HEK293 (cell line): Measurements from ENCODE around the gene TMEM62.
"Not testable (repeated sequence)": the region's sequence is repeated elsewhere in the genome, so short reads cannot be mapped to it uniquely, and the experiment has no call there.

Source experiments
- CTCF ChIA-PET: fragments of 350-600 bp; formaldehyde crosslinking; extraction: SDS; loops from one replicate; lab custom pipeline; 2021; ENCODE audit warnings: antibody characterized with exemption; lab: Yijun Ruan, JAX
- POLR2A ChIA-PET: fragments of 300-600 bp; formaldehyde crosslinking; extraction: SDS; loops from one replicate; lab custom pipeline; 2020; ENCODE audit warnings: antibody characterized with exemption, inconsistent platforms; lab: Yijun Ruan, JAX
- H3K27ac ChIP-seq: fragments of 200-500 bp; sonication (Bioruptor generic); 2 replicates; pipeline ENCODE4 v1.5.1; 2014; ENCODE audit warnings: low read depth, low read length, control low read depth, inconsistent platforms; ENCODE audit errors: extremely low read depth
- H3K36me3 ChIP-seq, 2 experiments: fragments of 200-500 bp in 1 of 2; sonication (Bioruptor generic) in 1 of 2; 1 replicate in 1 of 2; 2 replicates in 1 of 2; pipeline ENCODE4 v1.5.1; 2014 to 2017; ENCODE audit warnings: inconsistent platforms in 2 of 2, low read length in 2 of 2; ENCODE audit not compliant: control insufficient read depth in 2 of 2, insufficient read depth in 1 of 2
- H3K4me1 ChIP-seq: fragments of 200-500 bp; sonication (Bioruptor generic); 2 replicates; pipeline ENCODE4 v1.5.1; 2014; ENCODE audit warnings: mild to moderate bottlenecking, low read length, inconsistent platforms; ENCODE audit not compliant: control insufficient read depth, insufficient read depth
- H3K4me3 ChIP-seq: 2 replicates; pipeline ENCODE4 v1.5.1; 2011; ENCODE audit warnings: low read depth, mild to moderate bottlenecking, control low read depth, low read length, moderate library complexity
- H3K9me3 ChIP-seq: fragments of 200-500 bp; sonication (Bioruptor generic); 2 replicates; pipeline ENCODE4 v1.5.1; 2014; ENCODE audit warnings: low read depth, low read length, inconsistent platforms; ENCODE audit not compliant: control insufficient read depth, insufficient read depth
- HOXD13 ChIP-seq: sonication (generic); formaldehyde crosslinking; IDR thresholded peaks from 2 replicates; pipeline ENCODE4 v1.8.0; 2022; ENCODE audit warnings: missing genetic modification reagents, borderline replicate concordance
- KLF16 ChIP-seq: fragments of 450-650 bp; formaldehyde crosslinking; IDR thresholded peaks from 2 replicates; pipeline ENCODE4 v1.5.1; 2017; ENCODE audit warnings: missing biosample characterization, missing genetic modification characterization
- KLF7 ChIP-seq: fragments of 450-650 bp; formaldehyde crosslinking; IDR thresholded peaks from 2 replicates; pipeline ENCODE4 v1.5.1; 2016; ENCODE audit warnings: missing biosample characterization, missing genetic modification characterization, borderline replicate concordance
- SALL2 ChIP-seq: fragments of 450-650 bp; formaldehyde crosslinking; IDR thresholded peaks from 2 replicates; pipeline ENCODE4 v1.5.0; 2017; ENCODE audit warnings: missing biosample characterization, mild to moderate bottlenecking, missing genetic modification characterization, borderline replicate concordance
- SCRT1 ChIP-seq: fragments of 450-650 bp; formaldehyde crosslinking; IDR thresholded peaks from 2 replicates; pipeline ENCODE4 v1.5.1; 2016; ENCODE audit warnings: missing biosample characterization, missing genetic modification characterization, borderline replicate concordance
- SCRT2 ChIP-seq: fragments of 450-650 bp; formaldehyde crosslinking; IDR thresholded peaks from 2 replicates; pipeline ENCODE4 v1.5.1; 2016; ENCODE audit warnings: missing biosample characterization, missing genetic modification characterization
- SP2 ChIP-seq: fragments of 450-650 bp; formaldehyde crosslinking; IDR thresholded peaks from 2 replicates; pipeline ENCODE4 v1.5.1; 2016; ENCODE audit warnings: missing biosample characterization, missing genetic modification characterization
- ZNF174 ChIP-seq: fragments of 450-650 bp; formaldehyde crosslinking; IDR thresholded peaks from 2 replicates; pipeline ENCODE4 v1.5.0; 2017; ENCODE audit warnings: missing biosample characterization, mild to moderate bottlenecking, missing genetic modification characterization
- ZNF404 ChIP-seq: fragments of 450-650 bp; formaldehyde crosslinking; IDR thresholded peaks from 2 replicates; pipeline ENCODE4 v1.5.1; 2017; ENCODE audit warnings: missing biosample characterization, missing genetic modification characterization
- ZNF529 ChIP-seq: fragments of 450-650 bp; formaldehyde crosslinking; IDR thresholded peaks from 2 replicates; pipeline ENCODE4 v1.5.1; 2017; ENCODE audit warnings: missing genetic modification characterization, missing biosample characterization; ENCODE audit not compliant: insufficient replicate concordance
- ZNF548 ChIP-seq: fragments of 450-650 bp; formaldehyde crosslinking; IDR thresholded peaks from 2 replicates; pipeline ENCODE4 v1.5.1; 2016; ENCODE audit warnings: missing biosample characterization, missing genetic modification characterization
- ZNF692 ChIP-seq: fragments of 450-650 bp; formaldehyde crosslinking; IDR thresholded peaks from 2 replicates; pipeline ENCODE4 v1.5.1; 2016; ENCODE audit warnings: missing biosample characterization, missing genetic modification characterization
- ZNF777 ChIP-seq: fragments of 450-650 bp; formaldehyde crosslinking; IDR thresholded peaks from 2 replicates; pipeline ENCODE4 v1.5.1; 2017; ENCODE audit warnings: missing biosample characterization, missing genetic modification characterization, borderline replicate concordance
- ZXDB ChIP-seq: fragments of 450-650 bp; formaldehyde crosslinking; IDR thresholded peaks from 2 replicates; pipeline ENCODE4 v1.5.1; 2016; ENCODE audit warnings: missing biosample characterization, missing genetic modification characterization
- TF ChIP-seq, protein P1 (sequence below): fragments of 450-650 bp; formaldehyde crosslinking; IDR thresholded peaks from 2 replicates; pipeline ENCODE4 v1.5.1; 2016; ENCODE audit warnings: missing biosample characterization, missing genetic modification characterization
- TF ChIP-seq, protein P2 (sequence below): fragments of 450-650 bp; formaldehyde crosslinking; IDR thresholded peaks from 2 replicates; pipeline ENCODE4 v1.5.0; 2017; ENCODE audit warnings: missing biosample characterization, missing genetic modification characterization, borderline replicate concordance
- TF ChIP-seq, protein P3 (sequence below): fragments of 450-650 bp; formaldehyde crosslinking; IDR thresholded peaks from 2 replicates; pipeline ENCODE4 v1.5.1; 2016; ENCODE audit warnings: missing biosample characterization, missing genetic modification characterization, borderline replicate concordance

TMEM62 gene

DNA sequence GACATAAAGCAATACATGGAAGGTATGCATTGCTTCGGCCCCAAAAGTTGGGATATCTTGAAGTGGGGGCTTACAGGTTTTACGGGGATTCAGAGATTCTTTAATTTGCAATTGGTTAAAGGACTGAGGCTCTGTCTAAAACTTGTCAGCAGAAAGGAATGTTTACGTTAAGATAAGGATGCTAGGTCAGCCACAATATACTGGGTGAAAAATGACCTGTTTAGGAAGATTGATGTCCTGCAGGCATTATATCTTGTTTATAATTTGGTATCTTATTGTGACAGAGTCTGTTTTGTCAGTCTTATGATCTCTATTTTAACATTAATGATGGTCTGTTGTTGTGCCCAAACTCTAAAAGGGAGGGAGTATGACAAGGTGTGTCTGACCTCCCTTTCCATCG lies 36.5 kb downstream of the TMEM62 start:
- H3K4me3 ChIP-seq: no peak overlapping the region
- TF ChIP-seq, protein P1, sequence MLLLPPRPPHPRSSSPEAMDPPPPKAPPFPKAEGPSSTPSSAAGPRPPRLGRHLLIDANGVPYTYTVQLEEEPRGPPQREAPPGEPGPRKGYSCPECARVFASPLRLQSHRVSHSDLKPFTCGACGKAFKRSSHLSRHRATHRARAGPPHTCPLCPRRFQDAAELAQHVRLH (tag by site-specific recombination): no peak
- TF ChIP-seq ZXDB: peak; percentile 51
- no peak for TF ChIP-seq ZNF692 (tag by site-specific recombination)
- peaks cover 15 to 23% of the 10 kb centered on the region in 2 experiments for H3K36me3 ChIP-seq
- CTCF ChIA-PET: no interaction called here
- H3K9me3 ChIP-seq: no peaks in the 10 kb centered on the region
- H3K4me1 ChIP-seq: no peaks in the 10 kb centered on the region; the same call in 1 of the 2 replicates
- POLR2A ChIA-PET: no interaction called here
- H3K27ac ChIP-seq: no peak overlapping the region

- H3K9me3 ChIP-seq, POLR2A ChIA-PET, H3K4me1 ChIP-seq, H3K27ac ChIP-seq, H3K4me3 ChIP-seq: not testable (repeated sequence)
- peaks cover 15 to 26% of the 10 kb centered on the region in 2 experiments for H3K36me3 ChIP-seq
- CTCF ChIA-PET: interaction anchor here (0.6 kb wide), 1 partner anchor 29 kb away, joined by 3 read pairs; no protein-coding TSS in a partner anchor
Measured at GRCh38 chr15:43175656-43176309, 42.4 kb downstream of the TMEM62 start.

GRCh38 chr15:43177147-43177546 lies 43.8 kb downstream of the TMEM62 start:
- H3K4me1 ChIP-seq, CTCF ChIA-PET, H3K4me3 ChIP-seq, H3K27ac ChIP-seq, POLR2A ChIA-PET, H3K9me3 ChIP-seq: not testable (repeated sequence)
- TF ChIP-seq SCRT2 (tag by site-specific recombination) (peak; percentile 90), SCRT1 (tag by site-specific recombination) (0 out of 2 replicates have a peak, but pooled peaks have one; percentile 58)
- peaks cover 9 to 28% of the 10 kb centered on the region in 2 experiments for H3K36me3 ChIP-seq

DNA sequence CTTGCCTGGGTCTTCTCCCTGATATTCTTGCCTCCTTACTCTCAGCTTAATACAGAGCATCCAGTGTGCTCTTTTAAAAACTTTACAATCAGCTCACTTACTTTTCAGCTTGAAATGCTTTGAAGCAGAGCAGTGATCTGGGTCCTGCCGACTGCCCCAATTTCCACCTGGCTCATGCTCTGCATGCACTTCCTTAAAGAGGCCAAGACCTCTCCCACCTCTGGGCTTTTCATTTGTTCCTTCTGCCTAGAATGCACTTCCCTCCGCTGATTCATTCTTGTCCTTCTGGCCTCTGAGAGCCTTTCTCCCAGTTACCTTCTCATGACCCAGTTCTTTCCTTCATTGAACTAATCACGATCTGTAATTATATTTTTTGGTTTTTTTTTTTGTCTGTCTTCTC lies 49.9 kb downstream of the TMEM62 start:
- POLR2A ChIA-PET: interaction anchor here (0.6 to 0.7 kb wide), 2 partner anchors 46 to 152 kb away, joined by 3 read pairs; no protein-coding TSS in a partner anchor
- Histone ChIP-seq H3K9me3 (no peaks in the 10 kb centered on the region), H3K4me1 (peaks cover 3% of the 10 kb centered on the region; the same call in 1 of the 2 replicates), H3K36me3 (peaks cover 0 to 22% of the 10 kb centered on the region in 2 experiments; a peak in 2 of 3 replicates), H3K27ac (no peak overlapping the region), H3K4me3 (no peak overlapping the region)
- CTCF ChIA-PET: no interaction called here
- TF ChIP-seq ZNF174 (tag by site-specific recombination) (no peak), ZNF404 (tag by site-specific recombination) (no peak), HOXD13 (CRISPR knock-in tag) (no peak), SALL2 (no peak), SP2 (tag by site-specific recombination) (no peak), ZNF529 (tag by site-specific recombination) (no peak), ZNF777 (tag by site-specific recombination) (no peak), ZNF548 (tag by site-specific recombination) (no peak), KLF16 (tag by site-specific recombination) (no peak), KLF7 (tag by site-specific recombination) (no peak)
- TF ChIP-seq, protein P2, sequence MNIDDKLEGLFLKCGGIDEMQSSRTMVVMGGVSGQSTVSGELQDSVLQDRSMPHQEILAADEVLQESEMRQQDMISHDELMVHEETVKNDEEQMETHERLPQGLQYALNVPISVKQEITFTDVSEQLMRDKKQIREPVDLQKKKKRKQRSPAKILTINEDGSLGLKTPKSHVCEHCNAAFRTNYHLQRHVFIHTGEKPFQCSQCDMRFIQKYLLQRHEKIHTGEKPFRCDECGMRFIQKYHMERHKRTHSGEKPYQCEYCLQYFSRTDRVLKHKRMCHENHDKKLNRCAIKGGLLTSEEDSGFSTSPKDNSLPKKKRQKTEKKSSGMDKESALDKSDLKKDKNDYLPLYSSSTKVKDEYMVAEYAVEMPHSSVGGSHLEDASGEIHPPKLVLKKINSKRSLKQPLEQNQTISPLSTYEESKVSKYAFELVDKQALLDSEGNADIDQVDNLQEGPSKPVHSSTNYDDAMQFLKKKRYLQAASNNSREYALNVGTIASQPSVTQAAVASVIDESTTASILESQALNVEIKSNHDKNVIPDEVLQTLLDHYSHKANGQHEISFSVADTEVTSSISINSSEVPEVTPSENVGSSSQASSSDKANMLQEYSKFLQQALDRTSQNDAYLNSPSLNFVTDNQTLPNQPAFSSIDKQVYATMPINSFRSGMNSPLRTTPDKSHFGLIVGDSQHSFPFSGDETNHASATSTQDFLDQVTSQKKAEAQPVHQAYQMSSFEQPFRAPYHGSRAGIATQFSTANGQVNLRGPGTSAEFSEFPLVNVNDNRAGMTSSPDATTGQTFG (tag by site-specific recombination): no peak
- TF ChIP-seq, protein P3, sequence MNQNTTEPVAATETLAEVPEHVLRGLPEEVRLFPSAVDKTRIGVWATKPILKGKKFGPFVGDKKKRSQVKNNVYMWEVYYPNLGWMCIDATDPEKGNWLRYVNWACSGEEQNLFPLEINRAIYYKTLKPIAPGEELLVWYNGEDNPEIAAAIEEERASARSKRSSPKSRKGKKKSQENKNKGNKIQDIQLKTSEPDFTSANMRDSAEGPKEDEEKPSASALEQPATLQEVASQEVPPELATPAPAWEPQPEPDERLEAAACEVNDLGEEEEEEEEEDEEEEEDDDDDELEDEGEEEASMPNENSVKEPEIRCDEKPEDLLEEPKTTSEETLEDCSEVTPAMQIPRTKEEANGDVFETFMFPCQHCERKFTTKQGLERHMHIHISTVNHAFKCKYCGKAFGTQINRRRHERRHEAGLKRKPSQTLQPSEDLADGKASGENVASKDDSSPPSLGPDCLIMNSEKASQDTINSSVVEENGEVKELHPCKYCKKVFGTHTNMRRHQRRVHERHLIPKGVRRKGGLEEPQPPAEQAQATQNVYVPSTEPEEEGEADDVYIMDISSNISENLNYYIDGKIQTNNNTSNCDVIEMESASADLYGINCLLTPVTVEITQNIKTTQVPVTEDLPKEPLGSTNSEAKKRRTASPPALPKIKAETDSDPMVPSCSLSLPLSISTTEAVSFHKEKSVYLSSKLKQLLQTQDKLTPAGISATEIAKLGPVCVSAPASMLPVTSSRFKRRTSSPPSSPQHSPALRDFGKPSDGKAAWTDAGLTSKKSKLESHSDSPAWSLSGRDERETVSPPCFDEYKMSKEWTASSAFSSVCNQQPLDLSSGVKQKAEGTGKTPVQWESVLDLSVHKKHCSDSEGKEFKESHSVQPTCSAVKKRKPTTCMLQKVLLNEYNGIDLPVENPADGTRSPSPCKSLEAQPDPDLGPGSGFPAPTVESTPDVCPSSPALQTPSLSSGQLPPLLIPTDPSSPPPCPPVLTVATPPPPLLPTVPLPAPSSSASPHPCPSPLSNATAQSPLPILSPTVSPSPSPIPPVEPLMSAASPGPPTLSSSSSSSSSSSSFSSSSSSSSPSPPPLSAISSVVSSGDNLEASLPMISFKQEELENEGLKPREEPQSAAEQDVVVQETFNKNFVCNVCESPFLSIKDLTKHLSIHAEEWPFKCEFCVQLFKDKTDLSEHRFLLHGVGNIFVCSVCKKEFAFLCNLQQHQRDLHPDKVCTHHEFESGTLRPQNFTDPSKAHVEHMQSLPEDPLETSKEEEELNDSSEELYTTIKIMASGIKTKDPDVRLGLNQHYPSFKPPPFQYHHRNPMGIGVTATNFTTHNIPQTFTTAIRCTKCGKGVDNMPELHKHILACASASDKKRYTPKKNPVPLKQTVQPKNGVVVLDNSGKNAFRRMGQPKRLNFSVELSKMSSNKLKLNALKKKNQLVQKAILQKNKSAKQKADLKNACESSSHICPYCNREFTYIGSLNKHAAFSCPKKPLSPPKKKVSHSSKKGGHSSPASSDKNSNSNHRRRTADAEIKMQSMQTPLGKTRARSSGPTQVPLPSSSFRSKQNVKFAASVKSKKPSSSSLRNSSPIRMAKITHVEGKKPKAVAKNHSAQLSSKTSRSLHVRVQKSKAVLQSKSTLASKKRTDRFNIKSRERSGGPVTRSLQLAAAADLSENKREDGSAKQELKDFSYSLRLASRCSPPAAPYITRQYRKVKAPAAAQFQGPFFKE (tag by site-specific recombination): no peak
